Right lobe of liver (tissue), 6 donors: Measurements from ENCODE around the gene CENPU. TPM values are rescaled to one million over a fixed set of nuclear protein-coding genes. Genes with fewer than 3 reads are reported as not detected.

ENCODE experiments used
- ATAC-seq, 4 donors: fragments of 200-7000 bp; cut with Tn5 transposase; one replicate each; pipeline ENCODE4 v1.9.1; 2020; ENCODE audit warnings: mild to moderate bottlenecking in 4 of 4, moderate library complexity in 4 of 4
- DNase-seq, 3 donors: peaks; one replicate each; pipeline ENCODE4 v3.0.0-alpha.2; 2020
- H3K27ac ChIP-seq, 3 donors: fragments of 200-600 bp; one replicate each; pipeline ENCODE4 v1.8.0; 2022
- H3K27me3 ChIP-seq, 2 donors: fragments of 200-600 bp; one replicate each; pipeline ENCODE4 v1.8.0; 2022
- H3K36me3 ChIP-seq, 4 donors: fragments of 200-600 bp; sonication (generic) in 1 of 4; one replicate each; pipeline versions ENCODE4 v1.5.1 to v1.8.0; 2017 to 2022; ENCODE audit warnings: control low read depth in 1 of 4
- H3K4me1 ChIP-seq, 4 donors: fragments of 200-600 bp; sonication (generic) in 1 of 4; one replicate each; pipeline versions ENCODE4 v1.5.1 to v1.8.0; 2017 to 2022; ENCODE audit warnings: control low read depth in 1 of 4
- H3K4me3 ChIP-seq, 3 donors: fragments of 200-600 bp; one replicate each; pipeline ENCODE4 v1.8.0; 2022
- H3K9me3 ChIP-seq, 4 donors: fragments of 200-600 bp; sonication (generic) in 1 of 4; one replicate each; pipeline versions ENCODE4 v1.5.1 to v1.8.0; 2017 to 2022; ENCODE audit warnings: control low read depth in 1 of 4
- POLR2A ChIP-seq: fragments of 450-650 bp; IDR thresholded peaks from one replicate; pipeline ENCODE4 v1.6.1; 2017; ENCODE audit warnings: antibody characterized with exemption, mild to moderate bottlenecking
- WGBS: methylation state at CpG from one replicate; pipeline ENCODE4 v1.1.6; 2018; ENCODE audit warnings: low coverage, low lambda C conversion rate; ENCODE audit not compliant: insufficient coverage; ENCODE audit errors: missing lambda C conversion rate; 5-methylcytosine and 5-hydroxymethylcytosine counted together
- intact Hi-C, 2 donors: fragments of 100-400 bp; cut with DNase I; formaldehyde crosslinking; loops; one replicate each; pipeline versions ENCODE4 v1.11.2 to v1.14.1; 2022
- total RNA-seq, 6 experiments: library from RNA; depleted of rRNA in 2 of 6; stranded (reverse); fragments of >200 nt in 2 of 6; fragmentation: NEBNext Ultra II Directional in 3 of 6; extraction: Animal tissue kit (Norgen Biotek cat#: 25700) in 3 of 6; gene quantifications; one replicate each; pipeline versions ENCODE4 v1.1.0 to v1.2.4, GENCODE V29; 2016 to 2023
- TF ChIP-seq, protein P1 (sequence below), 4 donors: fragments of 200-600 bp in 3 of 4; fragments of 450-650 bp in 1 of 4; IDR thresholded peaks; one replicate each; pipeline versions ENCODE4 v1.5.1 to v1.8.0; 2016 to 2022; ENCODE audit warnings: antibody characterized with exemption in 4 of 4, mild to moderate bottlenecking in 2 of 4
- donor health status: DM: no; HTN: yes; CAD: no.
- donor health status: DM: no; HTN: no; CAD: no.
- donor health status: DM: no; HTN: no; CAD: no.
- donor health status: DM: no; HTN: yes; CAD: no.
- donor health status: DM: no; HTN: yes; CAD: no.

CENPU gene
- total RNA-seq, 6 experiments from 2014 or later: 0.84 to 10.0 (median 1.5) TPM

DNA sequence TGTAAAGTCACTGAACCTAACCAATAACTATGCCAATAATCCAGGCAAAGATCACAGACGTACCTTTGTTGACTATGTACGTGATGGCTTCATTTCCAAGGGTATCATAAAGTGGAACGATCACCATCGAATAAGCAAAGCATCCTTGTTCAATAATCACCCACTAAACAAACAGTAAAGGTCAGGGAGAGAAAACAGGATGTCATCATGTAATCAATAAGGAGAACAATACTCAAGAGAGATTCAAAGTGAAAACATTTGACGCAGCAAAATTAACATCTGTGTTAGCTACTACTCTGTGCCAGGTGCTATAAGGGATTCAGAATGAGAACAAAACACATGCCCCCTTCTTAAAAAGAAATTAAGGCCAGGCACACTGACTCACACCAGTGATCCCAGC is 42.9 kb upstream of the CENPU start:
- peak overlapping the region in 2 of 3 donors; percentile 17 to 47 for H3K27ac ChIP-seq
- TF ChIP-seq, protein P1, sequence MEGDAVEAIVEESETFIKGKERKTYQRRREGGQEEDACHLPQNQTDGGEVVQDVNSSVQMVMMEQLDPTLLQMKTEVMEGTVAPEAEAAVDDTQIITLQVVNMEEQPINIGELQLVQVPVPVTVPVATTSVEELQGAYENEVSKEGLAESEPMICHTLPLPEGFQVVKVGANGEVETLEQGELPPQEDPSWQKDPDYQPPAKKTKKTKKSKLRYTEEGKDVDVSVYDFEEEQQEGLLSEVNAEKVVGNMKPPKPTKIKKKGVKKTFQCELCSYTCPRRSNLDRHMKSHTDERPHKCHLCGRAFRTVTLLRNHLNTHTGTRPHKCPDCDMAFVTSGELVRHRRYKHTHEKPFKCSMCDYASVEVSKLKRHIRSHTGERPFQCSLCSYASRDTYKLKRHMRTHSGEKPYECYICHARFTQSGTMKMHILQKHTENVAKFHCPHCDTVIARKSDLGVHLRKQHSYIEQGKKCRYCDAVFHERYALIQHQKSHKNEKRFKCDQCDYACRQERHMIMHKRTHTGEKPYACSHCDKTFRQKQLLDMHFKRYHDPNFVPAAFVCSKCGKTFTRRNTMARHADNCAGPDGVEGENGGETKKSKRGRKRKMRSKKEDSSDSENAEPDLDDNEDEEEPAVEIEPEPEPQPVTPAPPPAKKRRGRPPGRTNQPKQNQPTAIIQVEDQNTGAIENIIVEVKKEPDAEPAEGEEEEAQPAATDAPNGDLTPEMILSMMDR (IDR thresholded peaks at IDR 0.05): no peak
- TF ChIP-seq POLR2A: no peak
- H3K9me3 ChIP-seq: no peaks in the 10 kb centered on the region
- H3K4me3 ChIP-seq: no peak overlapping the region
- WGBS: 27% methylated on average over 5 of the region's 5 CpGs
- peaks cover 0 to 51% (median 19%) of the 10 kb centered on the region in 4 donors for H3K4me1 ChIP-seq
- DNase-seq: no peak
- intact Hi-C loops: no loop called here
- H3K27me3 ChIP-seq: no peaks in the 10 kb centered on the region
- peak; percentile 3 to 62 (median 47) for ATAC-seq
- H3K36me3 ChIP-seq: peaks cover 0 to 95% (median 56%) of the 10 kb centered on the region in 4 donors

DNA sequence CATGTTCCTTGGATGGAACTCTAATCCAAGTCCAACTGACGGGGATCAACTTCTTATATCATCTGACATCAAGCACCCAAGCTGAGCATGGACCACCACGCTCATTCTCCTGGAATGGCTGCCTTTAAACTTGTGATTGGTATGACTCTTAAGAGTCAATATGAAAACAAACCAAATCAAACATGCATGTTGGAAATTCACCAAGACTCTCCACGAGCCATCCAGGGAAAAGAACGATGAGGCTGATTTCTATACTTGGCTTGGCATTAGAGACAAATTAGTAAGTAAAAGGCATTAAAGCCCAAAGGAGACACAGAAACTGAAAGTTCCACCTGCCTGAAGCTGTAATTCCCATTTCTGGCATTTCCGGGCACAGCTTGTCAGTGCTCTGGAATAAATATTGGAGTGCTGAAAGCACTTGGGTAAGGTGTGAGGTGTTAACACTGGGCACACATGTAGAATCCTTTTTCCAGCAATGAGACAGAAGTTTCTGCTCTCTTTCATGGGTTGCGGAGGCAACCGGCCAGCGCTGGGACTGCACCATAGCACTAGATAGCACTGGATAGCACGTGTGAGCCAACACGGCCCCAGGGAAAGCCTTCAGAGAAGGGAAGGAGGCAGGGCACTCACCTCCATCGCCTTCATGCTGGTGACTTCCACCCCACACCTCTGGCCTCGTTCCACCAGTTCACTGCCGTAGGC is 42.1 kb upstream of the CENPU start:
- peaks cover 0 to 95% (median 61%) of the 10 kb centered on the region in 4 donors for H3K36me3 ChIP-seq
- ATAC-seq: peak; percentile 48 to 61 (median 51)

DNA sequence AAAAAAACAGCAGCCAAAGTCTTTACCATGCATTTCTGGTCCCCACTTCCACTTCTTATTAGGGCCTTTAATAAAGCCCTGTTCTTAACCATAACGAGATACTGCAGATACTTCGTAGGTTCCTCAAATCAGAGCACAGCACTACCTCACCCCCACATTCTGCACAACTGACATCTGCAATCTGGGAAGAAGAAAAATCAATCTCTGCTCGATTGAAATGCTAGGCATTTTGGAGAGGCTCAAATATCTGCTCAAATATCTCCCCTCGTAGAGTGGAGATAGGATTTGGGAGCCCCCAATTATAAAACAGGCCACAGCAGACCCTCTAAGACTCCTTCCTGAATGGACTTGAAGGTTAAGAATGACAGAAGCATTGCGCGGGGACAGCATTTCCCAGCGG is 40.3 kb upstream of the CENPU start:
- Histone ChIP-seq H3K4me1 (peaks cover 0 to 31% (median 10%) of the 10 kb centered on the region in 4 donors), H3K4me3 (no peak overlapping the region), H3K9me3 (no peaks in the 10 kb centered on the region), H3K27me3 (no peaks in the 10 kb centered on the region), H3K27ac (no peak overlapping the region), H3K36me3 (peaks cover 0 to 95% (median 66%) of the 10 kb centered on the region in 4 donors)
- TF ChIP-seq POLR2A: no peak
- TF ChIP-seq, protein P1 (IDR thresholded peaks at IDR 0.05): no peak
- WGBS: 80% methylated on average over 7 of the region's 7 CpGs
- intact Hi-C loops: no loop called here
- DNase-seq (no peak), ATAC-seq (no peak)

More for the DNA sequence above, 42.1 kb upstream of the CENPU start:
- Histone ChIP-seq H3K27ac (peak overlapping the region; percentile 5 to 47 (median 17)), H3K9me3 (no peaks in the 10 kb centered on the region), H3K27me3 (no peaks in the 10 kb centered on the region), H3K4me3 (no peak overlapping the region), H3K4me1 (peaks cover 0 to 45% (median 18%) of the 10 kb centered on the region in 4 donors)
- intact Hi-C loops: no loop called here
- TF ChIP-seq POLR2A: no peak
- TF ChIP-seq, protein P1 (IDR thresholded peaks at IDR 0.05): no peak
- WGBS: 36% methylated on average over 8 of the region's 13 CpGs
- peak in 2 of 3 donors; percentile 47 to 63 for DNase-seq

DNA sequence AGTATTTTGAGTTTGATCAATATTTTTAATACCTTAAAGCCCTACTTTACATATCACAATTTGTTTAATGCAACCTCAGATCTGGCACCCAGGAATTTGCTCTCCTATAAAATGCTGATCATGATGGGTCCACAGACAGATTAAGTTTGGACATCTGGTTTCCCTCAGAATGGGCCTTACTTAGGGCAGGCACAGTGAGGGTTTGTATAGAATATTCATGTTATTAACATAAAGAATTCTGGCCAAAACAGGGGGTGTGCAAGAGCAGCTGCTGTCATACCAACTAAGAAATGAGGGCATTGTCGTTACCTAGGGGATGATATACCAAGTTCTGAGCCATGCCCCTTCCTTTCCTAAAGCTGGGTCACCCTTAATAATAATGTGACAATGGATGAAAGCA is 37.5 kb upstream of the CENPU start:
- WGBS: 86% methylated on average over 1 of the region's 1 CpG
- TF ChIP-seq POLR2A: no peak
- TF ChIP-seq, protein P1 (IDR thresholded peaks at IDR 0.05): no peak
- Histone ChIP-seq H3K4me1 (peaks cover 0 to 4% (median 0%) of the 10 kb centered on the region in 4 donors), H3K27me3 (no peaks in the 10 kb centered on the region), H3K9me3 (no peaks in the 10 kb centered on the region), H3K27ac (no peak overlapping the region), H3K4me3 (no peak overlapping the region), H3K36me3 (peaks cover 8 to 100% (median 75%) of the 10 kb centered on the region in 4 donors)
- ATAC-seq (no peak), DNase-seq (no peak)
- intact Hi-C loops: no loop called here
